Measurements from ENCODE around the gene ZNF804B.

The ZNF804B gene

DNA sequence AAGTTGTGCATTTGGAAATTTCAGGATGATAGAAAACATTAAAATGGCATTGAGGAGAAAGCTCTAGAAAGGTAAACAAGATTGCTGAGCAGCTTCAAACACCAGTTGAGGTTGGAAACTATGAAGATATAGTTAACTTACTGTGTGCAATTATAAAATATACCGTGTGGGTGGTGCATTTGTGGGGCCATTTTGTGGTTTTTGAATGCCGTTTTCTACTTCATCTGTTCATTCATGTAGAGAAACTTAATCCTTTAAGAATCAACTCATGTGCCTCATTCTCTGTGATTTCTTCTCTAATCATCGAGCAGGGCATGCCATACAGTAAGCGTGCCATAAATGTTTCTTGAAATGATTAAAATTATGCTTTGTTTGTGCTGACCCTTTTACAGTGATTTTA, 268.8 kb downstream of the ZNF804B start:
- TF ChIP-seq, protein P1, sequence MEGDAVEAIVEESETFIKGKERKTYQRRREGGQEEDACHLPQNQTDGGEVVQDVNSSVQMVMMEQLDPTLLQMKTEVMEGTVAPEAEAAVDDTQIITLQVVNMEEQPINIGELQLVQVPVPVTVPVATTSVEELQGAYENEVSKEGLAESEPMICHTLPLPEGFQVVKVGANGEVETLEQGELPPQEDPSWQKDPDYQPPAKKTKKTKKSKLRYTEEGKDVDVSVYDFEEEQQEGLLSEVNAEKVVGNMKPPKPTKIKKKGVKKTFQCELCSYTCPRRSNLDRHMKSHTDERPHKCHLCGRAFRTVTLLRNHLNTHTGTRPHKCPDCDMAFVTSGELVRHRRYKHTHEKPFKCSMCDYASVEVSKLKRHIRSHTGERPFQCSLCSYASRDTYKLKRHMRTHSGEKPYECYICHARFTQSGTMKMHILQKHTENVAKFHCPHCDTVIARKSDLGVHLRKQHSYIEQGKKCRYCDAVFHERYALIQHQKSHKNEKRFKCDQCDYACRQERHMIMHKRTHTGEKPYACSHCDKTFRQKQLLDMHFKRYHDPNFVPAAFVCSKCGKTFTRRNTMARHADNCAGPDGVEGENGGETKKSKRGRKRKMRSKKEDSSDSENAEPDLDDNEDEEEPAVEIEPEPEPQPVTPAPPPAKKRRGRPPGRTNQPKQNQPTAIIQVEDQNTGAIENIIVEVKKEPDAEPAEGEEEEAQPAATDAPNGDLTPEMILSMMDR (conservative IDR thresholded peaks at IDR 0.05; ENCODE audit: low read depth, low read length) = no peak
- peak; percentile 89 for DNase-seq (ENCODE audit: low read depth)
- no peak overlapping the region for H3K4me3 ChIP-seq (ENCODE audit: low read length)

DNA sequence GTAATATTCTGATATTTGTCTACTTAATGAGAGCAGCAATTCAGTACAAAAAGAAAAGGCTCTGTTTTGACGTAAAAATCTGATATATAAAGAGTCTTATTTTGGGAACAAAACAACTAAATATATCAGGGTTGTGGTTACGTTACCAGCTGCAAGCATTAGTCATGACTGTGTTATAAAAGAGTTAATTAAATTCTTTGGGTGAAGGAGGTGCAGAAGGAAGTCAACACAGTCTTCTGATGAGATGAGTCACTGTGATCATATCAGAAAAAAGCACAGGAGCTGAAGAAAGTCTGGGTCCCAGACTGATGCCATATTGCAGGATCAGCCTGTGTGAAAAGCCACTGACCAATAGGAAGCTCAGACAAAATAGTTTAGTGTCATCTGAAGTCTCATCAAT, 270.4 kb downstream of the ZNF804B start:
- DNase-seq (ENCODE audit: low read depth) = peak; percentile 89
- H3K4me3 ChIP-seq (ENCODE audit: low read length) = no peak overlapping the region
- TF ChIP-seq, protein P1 (conservative IDR thresholded peaks at IDR 0.05; ENCODE audit: low read depth, low read length) = no peak

- TF ChIP-seq, protein P1 (conservative IDR thresholded peaks at IDR 0.05; ENCODE audit: low read depth, low read length) = no peak
- no peak overlapping the region for H3K4me3 ChIP-seq (ENCODE audit: low read length)
- DNase-seq (ENCODE audit: low read depth) = no peak
Measured at GRCh38 chr7:89041240-89041639, 281.7 kb downstream of the ZNF804B start.

DNA sequence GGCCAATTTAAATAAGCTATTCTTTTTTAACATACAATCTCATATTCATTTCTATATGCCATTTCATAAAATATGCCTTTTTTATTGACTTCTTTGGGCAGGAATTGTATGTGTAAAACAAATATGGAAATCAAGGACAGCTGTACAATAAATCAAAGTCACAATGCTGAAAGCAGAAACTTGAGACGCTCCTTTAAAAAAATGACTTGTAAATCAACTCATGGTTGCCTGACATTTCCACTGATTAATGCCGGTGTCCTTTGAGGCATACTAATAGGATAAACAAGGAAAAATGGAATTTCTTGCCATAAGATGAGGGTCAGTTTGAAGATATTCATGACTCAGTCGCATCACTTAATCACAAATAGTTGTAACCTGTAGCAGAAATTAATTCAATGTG, 283.4 kb downstream of the ZNF804B start:
- TF ChIP-seq, protein P1 (conservative IDR thresholded peaks at IDR 0.05; ENCODE audit: low read depth, low read length) = no peak
- peak; percentile 61 for DNase-seq (ENCODE audit: low read depth)
- H3K4me3 ChIP-seq (ENCODE audit: low read length) = no peak overlapping the region

GRCh38 chr7:89049043-89049442, 289.5 kb downstream of the ZNF804B start:
- no peak overlapping the region for H3K4me3 ChIP-seq (ENCODE audit: low read length)
- DNase-seq (ENCODE audit: low read depth) = no peak
- TF ChIP-seq, protein P1 (conservative IDR thresholded peaks at IDR 0.05; ENCODE audit: low read depth, low read length) = no peak

DNA sequence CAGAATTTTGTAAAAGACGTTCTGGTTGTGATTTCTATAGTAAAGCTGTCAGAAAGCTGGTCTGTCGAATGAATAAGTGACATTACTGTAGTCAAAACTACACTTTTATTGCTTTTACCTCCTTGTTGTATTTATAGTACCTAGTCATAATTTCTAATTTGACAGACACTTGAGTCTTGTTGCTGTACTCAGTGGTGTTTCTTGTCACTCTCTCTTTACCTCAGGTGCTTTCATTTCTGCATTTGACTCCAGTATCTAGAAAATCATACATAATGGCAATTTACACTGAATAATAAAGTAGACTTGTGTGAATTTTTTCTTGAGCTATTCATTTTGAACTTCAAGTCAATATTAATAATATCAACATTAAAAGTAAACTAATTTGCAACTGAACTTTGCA, 293.6 kb downstream of the ZNF804B start:
- no peak for DNase-seq (ENCODE audit: low read depth)
- TF ChIP-seq, protein P1 (conservative IDR thresholded peaks at IDR 0.05; ENCODE audit: low read depth, low read length) = no peak
- no peak overlapping the region for H3K4me3 ChIP-seq (ENCODE audit: low read length)

- TF ChIP-seq, protein P1 (conservative IDR thresholded peaks at IDR 0.05; ENCODE audit: low read depth, low read length) = no peak
- no peak overlapping the region for H3K4me3 ChIP-seq (ENCODE audit: low read length)
- no peak for DNase-seq (ENCODE audit: low read depth)
Measured at GRCh38 chr7:89054361-89054760, 294.9 kb downstream of the ZNF804B start.
